HEK293T (cell line): ENCODE results near the gene PCSK5.

Experiments used
- CTCF ChIA-PET: fragments of 350-600 bp; formaldehyde crosslinking; extraction: SDS; loops from one replicate; lab custom pipeline; 2021; ENCODE audit warnings: antibody characterized with exemption, inconsistent platforms; lab: Yijun Ruan, JAX
- POLR2A ChIA-PET: fragments of 350-600 bp; formaldehyde crosslinking; extraction: SDS; loops from one replicate; lab custom pipeline; 2020; ENCODE audit warnings: antibody characterized with exemption, inconsistent platforms; lab: Yijun Ruan, JAX
- DNase-seq: peaks from one replicate; pipeline ENCODE4 v3.0.0; 2012; ENCODE audit warnings: mixed read lengths; ENCODE audit errors: extremely low spot score
- ARNT ChIP-seq: fragments of 450-650 bp; IDR thresholded peaks from 2 replicates; pipeline ENCODE4 v1.6.1; 2017; ENCODE audit warnings: mild to moderate bottlenecking
- BHLHE40 ChIP-seq: fragments of 450-650 bp; IDR thresholded peaks from 2 replicates; pipeline ENCODE4 v1.6.1; 2016; ENCODE audit warnings: mild to moderate bottlenecking, moderate library complexity, borderline replicate concordance
- CTBP1 ChIP-seq: fragments of 450-650 bp; IDR thresholded peaks from 2 replicates; pipeline ENCODE4 v1.6.1; 2016; ENCODE audit warnings: borderline replicate concordance
- ELF4 ChIP-seq: fragments of 450-650 bp; IDR thresholded peaks from 2 replicates; pipeline ENCODE4 v1.6.1; 2017; ENCODE audit warnings: antibody characterized with exemption
- FOXA1 ChIP-seq: fragments of 450-650 bp; IDR thresholded peaks from 2 replicates; pipeline ENCODE4 v1.6.1; 2016; ENCODE audit warnings: mild to moderate bottlenecking
- FOXK2 ChIP-seq: fragments of 450-650 bp; IDR thresholded peaks from 2 replicates; pipeline ENCODE4 v1.6.1; 2016; ENCODE audit warnings: mild to moderate bottlenecking
- FOXM1 ChIP-seq: fragments of 450-650 bp; IDR thresholded peaks from 2 replicates; pipeline ENCODE4 v1.6.1; 2017; ENCODE audit warnings: mild to moderate bottlenecking, borderline replicate concordance
- HDGF ChIP-seq: fragments of 450-650 bp; IDR thresholded peaks from 2 replicates; pipeline ENCODE4 v1.6.1; 2017; ENCODE audit warnings: antibody characterized with exemption, borderline replicate concordance
- L3MBTL2 ChIP-seq: fragments of 450-650 bp; conservative IDR thresholded peaks from 2 replicates; pipeline ENCODE4 v1.6.1; 2016; ENCODE audit warnings: mild to moderate bottlenecking
- LEF1 ChIP-seq: fragments of 450-650 bp; IDR thresholded peaks from 2 replicates; pipeline ENCODE4 v1.6.1; 2017; ENCODE audit warnings: mild to moderate bottlenecking, borderline replicate concordance
- NFRKB ChIP-seq: fragments of 450-650 bp; IDR thresholded peaks from 2 replicates; pipeline ENCODE4 v1.6.1; 2016; ENCODE audit warnings: mild to moderate bottlenecking, moderate library complexity
- SP1 ChIP-seq: fragments of 450-650 bp; IDR thresholded peaks from 2 replicates; pipeline ENCODE4 v1.6.1; 2017
- SUZ12 ChIP-seq: fragments of 450-650 bp; IDR thresholded peaks from 2 replicates; pipeline ENCODE4 v1.6.1; 2016; ENCODE audit warnings: mild to moderate bottlenecking
- TARDBP ChIP-seq: fragments of 450-650 bp; IDR thresholded peaks from 2 replicates; pipeline ENCODE4 v1.6.1; 2016
- ZNF384 ChIP-seq: fragments of 450-650 bp; IDR thresholded peaks from 2 replicates; pipeline ENCODE4 v1.6.1; 2016
- TF ChIP-seq, protein P1 (sequence below): fragments of 450-650 bp; IDR thresholded peaks from 2 replicates; pipeline ENCODE4 v1.6.1; 2016

The PCSK5 gene

DNA sequence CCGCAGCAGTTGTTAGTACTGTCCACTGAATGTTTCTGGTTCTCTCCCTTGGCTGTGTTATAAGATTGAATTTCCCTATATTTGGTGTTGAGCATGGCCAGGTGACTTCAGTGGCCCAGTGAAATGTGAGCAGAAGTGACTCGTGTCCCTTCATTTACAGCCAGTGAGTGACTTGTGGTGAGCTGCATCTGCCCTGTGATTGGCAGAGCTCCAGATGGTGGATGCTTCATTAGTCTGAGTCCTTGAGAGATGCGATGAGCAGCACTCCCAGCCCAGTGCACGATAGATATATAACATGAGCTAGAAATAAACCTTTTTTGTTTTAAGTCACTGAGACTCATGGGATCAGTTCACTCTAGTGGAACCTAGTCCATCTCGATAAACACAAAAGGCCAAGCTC lies 19.3 kb downstream of the PCSK5 start:
- no peak for DNase-seq
- no peak for TF ChIP-seq HDGF
- TF ChIP-seq FOXK2, result no peak
- TF ChIP-seq ARNT, result no peak
- TF ChIP-seq TARDBP, result no peak
- TF ChIP-seq SP1, result no peak
- TF ChIP-seq, protein P1, sequence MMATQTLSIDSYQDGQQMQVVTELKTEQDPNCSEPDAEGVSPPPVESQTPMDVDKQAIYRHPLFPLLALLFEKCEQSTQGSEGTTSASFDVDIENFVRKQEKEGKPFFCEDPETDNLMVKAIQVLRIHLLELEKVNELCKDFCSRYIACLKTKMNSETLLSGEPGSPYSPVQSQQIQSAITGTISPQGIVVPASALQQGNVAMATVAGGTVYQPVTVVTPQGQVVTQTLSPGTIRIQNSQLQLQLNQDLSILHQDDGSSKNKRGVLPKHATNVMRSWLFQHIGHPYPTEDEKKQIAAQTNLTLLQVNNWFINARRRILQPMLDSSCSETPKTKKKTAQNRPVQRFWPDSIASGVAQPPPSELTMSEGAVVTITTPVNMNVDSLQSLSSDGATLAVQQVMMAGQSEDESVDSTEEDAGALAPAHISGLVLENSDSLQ, result no peak
- TF ChIP-seq ELF4, result no peak
- CTCF ChIA-PET, result no interaction called here
- POLR2A ChIA-PET, result no interaction called here

DNA sequence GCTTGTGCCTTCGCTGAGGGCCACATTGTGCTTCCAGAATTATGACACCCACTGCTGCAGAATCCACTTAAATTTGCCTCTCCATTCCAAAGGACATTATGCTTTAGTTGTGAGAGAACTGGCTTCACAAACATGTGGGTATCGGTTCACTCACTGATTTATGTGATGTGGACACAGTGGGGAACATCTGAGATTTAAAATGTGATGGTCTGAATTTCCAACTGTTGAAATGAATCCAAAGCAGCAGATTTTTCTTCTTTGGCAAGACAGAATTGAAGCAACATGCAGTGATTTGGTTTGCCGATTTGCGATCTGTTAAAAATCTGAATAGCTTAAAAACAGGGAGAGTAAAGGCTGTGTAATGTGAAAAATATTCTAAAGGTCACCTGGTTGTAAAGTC lies 20.3 kb downstream of the PCSK5 start:
- CTCF ChIA-PET, result no interaction called here
- TF ChIP-seq FOXK2 (no peak), LEF1 (no peak), HDGF (no peak), ARNT (no peak), FOXM1 (no peak), NFRKB (no peak), CTBP1 (no peak)
- TF ChIP-seq, protein P1, result no peak
- POLR2A ChIA-PET, result no interaction called here
- DNase-seq, result no peak

DNA sequence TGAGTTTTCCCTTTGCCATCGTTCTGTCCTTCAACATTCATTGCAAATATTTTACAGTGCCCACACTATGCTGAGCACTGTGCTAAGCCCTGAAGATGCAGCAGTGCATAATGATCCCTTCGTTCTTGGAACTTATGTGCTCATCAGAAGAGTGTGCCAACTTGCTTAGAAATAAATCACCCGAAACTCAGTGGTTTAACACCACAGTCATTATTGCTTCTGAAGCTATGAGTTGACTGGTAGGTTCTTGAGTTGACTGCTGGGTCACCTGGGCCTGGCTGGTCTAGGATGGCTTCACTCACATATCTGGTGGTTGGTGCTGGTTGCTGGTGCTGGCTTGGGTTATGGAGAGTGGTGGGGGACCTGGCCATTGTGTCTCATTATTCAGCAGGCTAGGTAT lies 20.9 kb downstream of the PCSK5 start:
- ChIA-PET CTCF (no interaction called here), POLR2A (no interaction called here)
- DNase-seq, result no peak
- TF ChIP-seq HDGF, result no peak
- TF ChIP-seq, protein P1, result no peak
- TF ChIP-seq ARNT, result no peak

DNA sequence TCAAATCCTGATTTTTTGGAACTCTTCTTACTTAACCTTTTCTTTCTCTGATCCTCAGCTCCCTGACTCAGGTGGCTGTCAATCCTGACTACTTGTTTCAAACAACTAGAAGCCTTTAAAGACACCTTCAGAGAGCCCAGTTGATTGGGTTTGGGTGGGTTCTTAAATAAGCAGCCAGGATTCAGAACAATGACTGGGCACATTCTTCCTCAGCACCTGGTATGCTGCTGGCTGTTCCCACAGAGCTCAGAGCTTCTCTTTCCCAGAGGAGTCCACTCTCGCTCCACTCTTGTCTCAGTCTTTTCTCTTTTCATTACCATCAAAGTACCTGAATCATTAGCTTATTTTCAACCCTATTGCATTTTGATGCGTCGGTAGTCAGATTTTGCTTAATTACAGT lies 22.5 kb downstream of the PCSK5 start:
- TF ChIP-seq LEF1, result no peak
- no peak for TF ChIP-seq SUZ12
- TF ChIP-seq, protein P1, result no peak
- TF ChIP-seq ELF4, result no peak
- no peak for TF ChIP-seq FOXM1
- no peak for TF ChIP-seq HDGF
- TF ChIP-seq FOXK2, result no peak
- TF ChIP-seq ARNT, result no peak
- no peak for TF ChIP-seq SP1
- TF ChIP-seq BHLHE40, result no peak
- no peak for TF ChIP-seq ZNF384
- no peak for TF ChIP-seq CTBP1
- no peak for TF ChIP-seq TARDBP
- no peak for TF ChIP-seq L3MBTL2
- TF ChIP-seq NFRKB, result no peak
- TF ChIP-seq FOXA1, result no peak
- CTCF ChIA-PET, result no interaction called here
- POLR2A ChIA-PET, result no interaction called here
- no peak for DNase-seq

DNA sequence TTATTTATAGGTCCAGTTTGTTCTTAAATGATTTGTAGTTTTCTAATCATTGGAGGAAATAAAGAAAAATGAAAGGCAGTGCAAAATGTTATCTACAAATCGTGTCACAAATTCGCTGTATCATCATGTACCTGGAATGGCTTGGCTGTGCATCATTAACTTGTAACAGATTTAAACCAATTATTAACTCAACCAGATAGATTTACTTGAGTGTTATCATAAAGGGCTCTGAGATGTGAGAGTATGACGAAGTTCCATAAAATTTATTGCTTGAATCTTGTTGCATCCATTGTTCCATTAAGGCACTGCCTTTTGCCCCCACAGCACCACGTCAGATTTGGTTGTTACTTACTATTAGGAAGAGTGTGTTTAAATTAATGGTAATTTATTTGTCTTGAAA lies 23.5 kb downstream of the PCSK5 start:
- no peak for DNase-seq
- TF ChIP-seq FOXA1 (no peak), CTBP1 (no peak), ZNF384 (no peak), LEF1 (no peak), ARNT (no peak), BHLHE40 (no peak), FOXK2 (no peak), NFRKB (no peak), SUZ12 (no peak)
- ChIA-PET CTCF (no interaction called here), POLR2A (no interaction called here)

DNA sequence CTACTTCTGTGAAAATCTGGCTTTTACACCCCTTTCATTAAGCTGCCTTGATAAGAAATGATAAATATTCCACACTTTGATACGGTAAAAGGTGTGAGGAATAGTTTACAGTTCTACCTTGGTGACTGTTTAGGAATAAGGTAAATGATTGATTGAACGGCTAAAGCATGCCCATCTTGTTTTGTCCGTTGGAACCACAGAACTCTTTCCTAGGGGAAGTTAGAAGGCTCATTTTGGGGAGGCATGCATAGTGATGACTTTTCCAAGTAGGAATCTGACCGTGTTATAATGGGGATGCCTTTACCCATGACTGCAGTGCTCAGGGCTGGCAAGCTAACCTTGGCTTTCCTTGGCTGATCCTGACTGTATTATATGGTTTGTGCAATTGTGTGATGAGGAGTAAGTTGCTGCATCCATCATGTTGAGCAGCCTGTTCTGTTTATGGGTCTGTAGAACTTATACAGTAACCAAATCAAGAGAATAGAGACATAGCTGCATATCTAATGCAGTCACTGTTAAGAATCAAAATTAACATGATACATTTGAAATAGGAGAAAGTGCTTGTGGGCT lies 24.5 kb downstream of the PCSK5 start:
- DNase-seq, result no peak
- no peak for TF ChIP-seq LEF1
- no peak for TF ChIP-seq ARNT
- no peak for TF ChIP-seq FOXK2
- no peak for TF ChIP-seq L3MBTL2
- no peak for TF ChIP-seq CTBP1
- TF ChIP-seq, protein P1, result no peak
- TF ChIP-seq NFRKB, result no peak
- no peak for TF ChIP-seq FOXM1
- TF ChIP-seq SUZ12, result no peak
- ChIA-PET POLR2A (no interaction called here), CTCF (no interaction called here)
